K562 (cell line): Measurements from ENCODE around the gene KIF14. TPM values are rescaled to one million over a fixed set of nuclear protein-coding genes. Genes with fewer than 3 reads are reported as not detected.
A peak's percentile ranks its signal among the peaks of the same experiment; 100 is the strongest.

Source experiments
- ATAC-seq: fragments of 200-7000 bp; cut with Tn5 transposase; 3 replicates; pipeline ENCODE4 v1.9.1; 2020; ENCODE audit warnings: moderate library complexity
- BruUV-seq: library from RNA; stranded (reverse); fragments of 400-500 nt; replicated peaks from 2 replicates; lab custom pipeline; 2021; lab: Mats Ljungman, UMichigan
- CTCF ChIA-PET: fragments of 300-600 bp; formaldehyde crosslinking; extraction: SDS; loops from one replicate; lab custom pipeline; 2021; ENCODE audit warnings: low intra/inter-chr PET ratio; lab: Yijun Ruan, JAX
- POLR2A ChIA-PET: fragments of 300-600, 350-650 bp; sonication (Branson Sonifier 250); formaldehyde crosslinking; extraction: SDS; loops from one replicate; lab custom pipeline; 2021; ENCODE audit warnings: antibody characterized with exemption, inconsistent platforms; lab: Yijun Ruan, JAX
- DNase-seq, 4 experiments: peaks; one replicate each; pipeline versions ENCODE4 v3.0.0 to v3.0.0-alpha.2; 2011 to 2018; ENCODE audit warnings: low spot score in 3 of 4, mixed read lengths in 3 of 4; ENCODE audit errors: extremely low read depth in 1 of 4
- FAIRE-seq: peaks from 2 replicates; lab custom pipeline; 2011; peaks lifted over from hg19 to GRCh38; lab: Jason Lieb, UNC
- H2AFZ ChIP-seq: 2 replicates; pipeline ENCODE4 v1.6.0; 2011; ENCODE audit warnings: low read depth, low read length, control low read depth, inconsistent platforms
- H3K27ac ChIP-seq: fragments of 200-600 bp; 3 replicates; pipeline ENCODE4 v1.8.0; 2011; ENCODE audit warnings: low read depth, mild to moderate bottlenecking, control low read depth, inconsistent platforms, low read length, moderate library complexity, mixed read lengths; ENCODE audit errors: extremely low read depth
- H3K27me3 ChIP-seq, 2 experiments: fragments of 300-600 bp in 1 of 2; 2 replicates in 1 of 2; 3 replicates in 1 of 2; pipeline versions ENCODE4 v1.6.0 to v1.8.0; 2011; ENCODE audit warnings: inconsistent platforms in 2 of 2, low read length in 2 of 2, mild to moderate bottlenecking in 1 of 2, mixed read lengths in 1 of 2, moderate library complexity in 1 of 2; ENCODE audit not compliant: control insufficient read depth in 2 of 2, insufficient read depth in 2 of 2
- H3K36me3 ChIP-seq: fragments of 300-600 bp; 3 replicates; pipeline ENCODE4 v1.8.0; 2011; ENCODE audit warnings: mild to moderate bottlenecking, low read length, inconsistent platforms; ENCODE audit not compliant: control insufficient read depth, insufficient read depth
- H3K4me1 ChIP-seq, 2 experiments: fragments of 200-600 bp in 1 of 2; replicated peaks in 1 of 2; 2 replicates in 1 of 2; 3 replicates in 1 of 2; pipeline versions ENCODE4 v1.5.1 to v1.8.0; 2011; ENCODE audit warnings: inconsistent platforms in 2 of 2, low read length in 2 of 2, mild to moderate bottlenecking in 1 of 2, mixed read lengths in 1 of 2, moderate library complexity in 1 of 2; ENCODE audit not compliant: control insufficient read depth in 2 of 2, insufficient read depth in 2 of 2
- H3K4me2 ChIP-seq: 2 replicates; pipeline ENCODE4 v1.6.1; 2011; ENCODE audit warnings: low read length, control low read depth, inconsistent platforms, mixed read lengths; ENCODE audit not compliant: insufficient read depth
- H3K4me3 ChIP-seq: fragments of 200-600 bp; sonication (generic), shearing (Covaris generic); 2 replicates; pipeline ENCODE4 v1.5.1; 2016; ENCODE audit warnings: control low read depth, inconsistent platforms
- H3K79me2 ChIP-seq: fragments of 200-600 bp; 3 replicates; pipeline ENCODE4 v1.8.0; 2011; ENCODE audit warnings: low read length, inconsistent platforms; ENCODE audit not compliant: control insufficient read depth, insufficient read depth
- H3K9ac ChIP-seq, 2 experiments: 2 replicates each; pipeline versions ENCODE4 v1.6.0 to v1.6.1; 2011; ENCODE audit warnings: low read depth in 2 of 2, low read length in 2 of 2, control low read depth in 1 of 2, inconsistent platforms in 1 of 2, mild to moderate bottlenecking in 1 of 2, mixed read lengths in 1 of 2; ENCODE audit not compliant: insufficient read depth in 1 of 2
- H3K9me1 ChIP-seq: one replicate; pipeline ENCODE4 v1.6.0; 2011; ENCODE audit warnings: inconsistent platforms, mild to moderate bottlenecking, low read length, moderate library complexity; ENCODE audit not compliant: control insufficient read depth, insufficient read depth
- H3K9me3 ChIP-seq: replicated peaks from 2 replicates; pipeline ENCODE4 v1.5.1; 2011; ENCODE audit warnings: low read depth, low read length, inconsistent platforms; ENCODE audit not compliant: control insufficient read depth, insufficient read depth
- H4K20me1 ChIP-seq: replicated peaks from 2 replicates; pipeline ENCODE4 v1.6.1; 2011; ENCODE audit warnings: low read length, inconsistent platforms, mixed read lengths; ENCODE audit not compliant: control insufficient read depth, insufficient read depth
- NELFE ChIP-seq: IDR thresholded peaks from 2 replicates; pipeline ENCODE4 v1.6.1; 2011; ENCODE audit warnings: mild to moderate bottlenecking; ENCODE audit not compliant: insufficient read depth, insufficient read length
- ZBTB33 ChIP-seq: sonication (generic); formaldehyde crosslinking; IDR thresholded peaks from 2 replicates; pipeline ENCODE4 v1.8.1; 2023; ENCODE audit warnings: mild to moderate bottlenecking, missing genetic modification reagents
- ZNF384 ChIP-seq: IDR thresholded peaks from 2 replicates; pipeline ENCODE4 v1.6.1; 2012; ENCODE audit warnings: low read depth, low read length, improper control_type of control experiment
- whole genome bisulfite sequencing: fragments of 100-300 bp; shearing (Covaris generic); methylation state at CpG from one replicate; pipeline ENCODE4 v1.1.6; 2016; ENCODE audit warnings: low coverage, mixed read lengths; ENCODE audit not compliant: insufficient coverage; ENCODE audit errors: missing lambda C conversion rate; 5-methylcytosine and 5-hydroxymethylcytosine counted together
- in situ Hi-C: fragments of 300-500 bp; cut with MboI; formaldehyde crosslinking; loops from 4 replicates; pipeline ENCODE4 v1.15.0; 2018; ENCODE audit warnings: inconsistent platforms, mixed read lengths
- intact Hi-C: fragments of 100-400 bp; cut with micrococcal nuclease; formaldehyde crosslinking; loops from 2 replicates; pipeline ENCODE4 v1.14.2; 2022
- polyA plus RNA-seq, 8 experiments: library from polyadenylated mRNA; depleted of rRNA in 4 of 8; stranded (reverse) in 5 of 8; unstranded in 3 of 8; fragments of >200 nt; fragmentation: Nextera tagmentation in 2 of 8; fragmentation: Illumina TruSeq in 1 of 8; extraction: Ambion mirVana in 2 of 8; extraction: Trizol in 1 of 8; gene quantifications; 2 replicates each; pipeline versions ENCODE4 v1.2.1 to v1.2.3, GENCODE V29; 2011 to 2014; ENCODE audit warnings: inconsistent platforms in 1 of 8, missing spikeins in 1 of 8
- total RNA-seq, 7 experiments: library from RNA; depleted of rRNA in 6 of 7; stranded (reverse); fragments of >200 nt in 6 of 7; fragmentation: Illumina TruSeq in 2 of 7; extraction: Trizol in 2 of 7; gene quantifications; 2 replicates each; pipeline versions ENCODE4 v1.2.1 to v1.2.3, GENCODE V29; 2011 to 2021; ENCODE audit warnings: low replicate concordance in 1 of 7

The KIF14 gene
- total and polyA plus RNA-seq, 9 of the 15 experiments (the other 6 are each of a cell fraction or from before 2014, with no cell fraction given): 11.5 to 47.4 (median 29.0) TPM

- Histone ChIP-seq H3K4me3 (no peak overlapping the region), H3K27me3 (no peaks in the 10 kb centered on the region), H3K36me3 (no peaks in the 10 kb centered on the region), H3K79me2 (peaks cover 2% of the 10 kb centered on the region), H2AFZ (peak overlapping the region; percentile 6), H3K4me2 (no peak overlapping the region), H3K9me3 (no peaks in the 10 kb centered on the region), H4K20me1 (no peaks in the 10 kb centered on the region), H3K9me1 (no peaks in the 10 kb centered on the region), H3K4me1 (peaks cover 10 to 12% of the 10 kb centered on the region in 2 experiments; a peak in 4 of 5 replicates), H3K27ac (no peak overlapping the region; the same call in 2 of the 3 replicates), H3K9ac (no peak overlapping the region)
- POLR2A ChIA-PET: interaction anchor here (0.6 to 1.9 kb wide), 2 partner anchors 9 to 1338 kb away, joined by 5 to 9 read pairs; no protein-coding TSS in a partner anchor
- in situ Hi-C loops (no loop called here), intact Hi-C loops (loop anchor here (5.0 kb wide), 1 partner anchor 112 kb away; the partner anchor contains the start of gene CAMSAP2)
- FAIRE-seq: peak; percentile 26
- ATAC-seq: no peak
- BruUV-seq: no TSS peak
- TF ChIP-seq ZNF384 (peak; percentile 89), NELFE (no peak), ZBTB33 (CRISPR knock-in tag) (no peak)
- WGBS: 0% methylated on average over 1 of the region's 1 CpG
- no peak for DNase-seq
- CTCF ChIA-PET: interaction anchor here (6.0 kb wide), 1 partner anchor 178 kb away, joined by 110 read pairs; no protein-coding TSS in a partner anchor
These were observed 4.9 kb upstream of the KIF14 start for GRCh38 chr1:200625381-200625824.
